ENCODE measurements around the gene CA6.

GRCh38 chr1:8911416-8912309 is 34.0 kb upstream of the CA6 start:
- TF ChIP-seq CTCF (IDR thresholded peaks at IDR 0.05; ENCODE audit: poor library complexity) (no peak), EZH2 (IDR thresholded peaks at IDR 0.05; ENCODE audit: borderline replicate concordance) (no peak)
